GM18907 (cell line): ENCODE data around the gene WDFY3.
"Not testable (repeated sequence)": the region's sequence is repeated elsewhere in the genome, so short reads cannot be mapped to it uniquely, and the experiment has no call there.

Source experiments
- ATAC-seq: cut with Tn5 transposase; IDR thresholded peaks from one replicate; pipeline ENCODE4 v1.9.1; 2021; ENCODE audit warnings: mild to moderate bottlenecking, moderate library complexity; ENCODE audit not compliant: unreplicated experiment

Gene WDFY3

DNA sequence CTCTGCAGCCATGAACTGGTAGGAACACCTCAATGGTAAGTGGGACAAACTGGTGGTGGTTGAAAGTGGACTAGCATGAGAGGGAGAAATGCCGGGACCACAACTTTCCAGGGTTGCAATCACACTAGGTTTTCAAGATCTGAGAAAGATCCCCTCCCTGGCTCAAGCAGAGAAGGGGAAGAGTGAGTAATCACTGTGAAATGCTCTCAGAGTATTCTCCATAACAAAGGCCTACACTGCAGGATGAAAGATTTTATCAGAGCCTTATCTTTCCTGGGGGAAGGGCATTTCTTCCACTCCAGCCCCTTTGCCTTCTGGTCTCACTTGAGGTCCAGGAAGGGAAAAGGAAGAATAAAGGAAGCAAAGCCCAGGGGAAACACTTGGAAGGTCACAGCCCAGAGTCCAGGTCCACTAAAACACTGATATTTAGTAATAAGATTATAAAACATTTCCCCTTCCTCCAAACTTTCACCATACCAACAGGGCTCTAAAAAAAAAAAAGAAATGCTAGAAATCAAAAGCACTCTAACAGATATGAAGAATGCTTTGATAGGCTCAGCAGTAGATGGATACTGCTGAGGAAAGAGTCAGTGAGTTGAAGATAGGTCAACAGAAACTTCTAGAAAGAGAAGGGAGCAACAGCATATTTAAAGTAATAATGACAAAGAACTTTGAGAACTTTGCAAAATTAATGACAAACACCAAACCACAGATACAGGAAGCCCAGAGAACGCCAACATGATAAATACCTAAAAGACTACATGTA is 95.9 kb downstream of the WDFY3 start:
- ATAC-seq = no peak

DNA sequence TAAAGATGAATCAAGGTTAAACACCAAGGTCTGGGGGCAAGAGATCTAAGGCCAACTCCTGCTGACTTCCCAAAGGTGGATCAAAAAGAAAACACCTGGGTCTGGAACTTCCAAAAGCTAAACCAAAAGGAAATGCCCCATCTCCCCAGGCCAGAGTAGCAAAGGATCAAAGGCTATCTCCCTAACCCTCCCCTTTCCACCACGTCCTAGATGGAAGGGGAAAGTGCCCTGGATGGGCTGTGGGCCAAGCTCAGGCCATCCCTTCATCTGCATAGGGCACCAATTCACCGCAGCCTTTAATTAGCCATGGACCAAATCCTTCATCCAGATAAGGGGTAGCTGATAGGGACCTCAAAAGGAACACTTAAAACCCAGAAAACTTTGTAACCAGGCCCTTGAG is 100.2 kb downstream of the WDFY3 start:
- ATAC-seq = no peak

DNA sequence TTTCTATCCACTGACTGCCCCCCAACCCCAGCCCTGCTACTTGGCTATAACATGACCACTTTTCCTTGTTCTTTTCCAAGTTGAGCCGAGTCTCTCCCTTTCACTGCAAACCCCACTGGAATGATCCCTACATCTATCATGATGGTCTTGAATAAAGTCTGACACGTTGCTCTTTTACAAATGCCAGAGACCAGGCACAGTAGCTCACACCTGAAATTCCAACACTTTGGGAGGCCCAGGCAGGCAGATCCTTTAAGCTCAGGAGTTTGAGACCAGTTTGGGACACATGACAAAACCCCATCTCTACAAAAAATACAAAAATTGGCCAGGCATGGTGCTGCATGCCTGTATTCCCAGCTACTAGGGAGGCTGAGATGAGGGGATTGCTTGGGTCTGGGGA is 100.9 kb downstream of the WDFY3 start:
- no peak for ATAC-seq

DNA sequence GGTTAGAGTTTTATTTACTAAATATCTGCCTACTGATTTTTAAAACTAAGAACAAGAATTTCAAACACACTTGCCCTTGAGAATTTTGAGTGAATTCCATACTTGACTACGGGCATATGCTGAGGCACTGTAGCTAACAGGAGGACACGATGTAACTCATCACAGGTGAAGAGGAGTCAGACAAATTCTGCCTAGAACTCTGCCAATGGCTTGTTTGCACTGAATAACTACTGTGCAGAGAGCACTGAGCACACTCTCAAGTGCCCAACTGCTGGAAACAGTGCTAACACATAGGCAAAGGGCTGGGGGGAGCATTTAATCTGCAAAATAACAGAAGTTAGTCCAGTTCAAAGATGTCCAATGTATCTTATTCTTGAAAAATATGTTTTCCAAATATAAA is 104.4 kb downstream of the WDFY3 start:
- ATAC-seq = no peak

DNA sequence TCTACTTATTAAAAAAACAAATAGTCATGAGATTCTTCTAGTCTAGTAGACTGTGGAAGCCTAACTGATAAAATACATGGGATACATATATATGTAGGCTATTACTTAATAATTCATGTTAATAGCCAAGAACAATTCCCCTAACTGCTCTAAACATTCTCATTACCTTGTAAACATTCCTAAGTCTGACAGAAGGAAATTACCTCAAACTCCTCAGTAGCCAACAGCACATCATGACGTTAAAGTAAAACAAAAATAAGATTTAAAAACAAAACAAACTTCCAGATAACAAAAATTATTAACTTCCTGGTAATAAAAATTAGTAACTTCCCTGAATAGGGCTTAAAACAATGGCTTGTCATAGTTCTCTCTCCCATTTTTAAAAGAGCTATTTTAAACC is 109.2 kb downstream of the WDFY3 start:
- ATAC-seq = no peak

DNA sequence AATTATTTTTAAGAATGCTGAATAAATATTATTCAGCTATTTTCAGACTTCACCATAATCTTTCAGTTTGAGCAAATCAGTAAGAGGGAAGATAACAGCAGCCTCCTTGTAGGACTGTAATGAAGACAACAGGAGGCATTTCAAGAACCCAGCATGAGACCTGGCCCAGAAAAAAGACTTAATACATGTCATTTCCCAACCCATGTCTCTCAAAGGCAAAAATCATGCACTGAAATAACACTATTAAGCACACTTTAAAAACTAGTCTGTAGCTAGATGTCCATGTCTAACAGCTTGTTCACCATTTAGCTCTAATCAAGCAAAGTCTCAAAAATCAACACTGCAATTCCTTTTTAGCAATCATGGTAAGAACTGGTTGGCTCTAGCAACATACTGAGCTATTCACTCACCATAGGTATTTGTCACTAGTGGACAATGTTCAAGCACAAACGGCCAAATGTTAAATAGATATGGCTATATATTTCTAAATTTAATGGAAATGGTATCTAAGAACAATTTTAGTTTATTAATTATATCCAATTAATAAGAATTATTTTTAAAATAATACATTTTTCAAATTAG is 109.9 kb downstream of the WDFY3 start:
- no peak for ATAC-seq

DNA sequence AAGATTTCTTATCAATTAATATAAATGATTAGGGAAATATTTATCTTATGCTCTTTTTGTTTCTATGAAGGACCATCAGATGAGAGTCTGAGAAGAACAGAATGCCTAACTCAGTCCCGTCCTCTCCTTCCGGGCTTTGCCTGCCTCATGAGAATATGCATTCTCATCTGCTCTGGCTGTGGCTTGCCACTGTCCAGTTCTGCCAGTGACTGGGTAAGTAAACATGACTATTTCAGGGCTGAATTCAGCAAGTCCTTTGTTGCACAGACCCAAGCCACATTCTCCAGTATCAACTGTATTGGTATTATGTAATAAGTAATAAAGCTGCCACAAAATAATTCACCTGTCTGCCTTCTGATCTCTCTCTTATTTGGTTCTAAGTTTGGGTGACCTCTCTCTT is 110.7 kb downstream of the WDFY3 start:
- ATAC-seq = no peak

DNA sequence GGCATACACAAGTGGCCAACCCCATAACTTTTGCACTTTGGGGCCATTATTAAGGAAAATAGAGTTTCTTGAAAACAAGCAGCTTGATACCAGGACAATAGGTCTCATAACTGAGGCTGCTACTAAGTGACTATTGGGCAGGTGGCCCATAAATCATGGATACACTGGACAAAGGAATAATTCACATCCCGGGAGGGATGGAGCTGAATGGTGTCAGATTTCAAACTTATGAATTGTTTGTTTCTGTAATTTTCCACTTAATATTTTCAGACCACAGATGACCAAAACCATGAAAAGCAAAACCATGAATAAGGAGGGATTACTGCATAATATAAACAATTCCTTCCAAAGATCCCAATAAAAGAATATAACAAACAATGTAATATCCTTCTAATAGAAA is 114.4 kb downstream of the WDFY3 start:
- ATAC-seq = no peak

DNA sequence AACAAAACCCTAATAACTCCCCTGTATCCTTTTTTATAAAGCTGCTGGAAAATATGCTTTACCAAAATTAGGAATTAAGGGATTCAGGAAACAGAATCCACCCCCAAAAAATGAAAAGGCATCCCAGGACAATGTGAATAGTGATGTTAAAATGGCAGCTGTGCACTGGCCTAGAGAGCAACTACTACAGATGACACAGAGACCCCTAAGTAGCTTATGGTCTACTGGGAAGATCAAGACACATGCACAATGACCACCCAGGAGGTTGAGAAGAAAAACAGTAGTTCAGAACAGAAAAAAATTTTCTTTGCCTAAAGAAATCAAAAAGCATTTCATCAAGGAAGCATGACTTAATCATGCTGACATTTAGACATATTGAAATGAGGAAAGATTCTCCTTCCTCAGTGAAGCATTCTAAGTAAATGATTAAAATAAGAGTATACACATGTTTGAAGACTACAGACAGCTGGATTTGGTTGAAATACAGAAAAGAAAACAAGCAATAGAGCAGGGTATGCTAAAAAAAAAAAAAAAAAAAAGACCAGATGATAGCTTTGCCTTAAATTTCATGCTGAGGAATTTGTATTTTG is 117.3 kb downstream of the WDFY3 start:
- ATAC-seq = no peak

DNA sequence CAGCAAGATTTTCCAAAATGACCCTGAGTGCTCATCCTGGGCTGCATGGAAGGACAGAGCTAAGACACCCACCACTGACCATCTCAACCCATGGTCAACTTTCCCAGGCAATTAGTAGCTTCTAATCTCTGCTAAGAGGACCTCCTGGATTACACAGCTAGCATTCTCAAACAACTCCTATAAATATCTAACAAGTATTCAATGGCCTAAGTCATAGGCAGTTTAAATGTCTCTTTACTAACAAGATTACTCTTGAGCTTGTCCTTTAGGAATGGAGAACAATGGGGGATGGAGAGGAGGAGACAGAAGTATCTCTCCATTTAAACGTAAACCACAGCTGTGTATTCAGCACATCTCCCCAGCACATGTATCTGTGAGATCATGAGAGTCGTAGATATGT is 118.1 kb downstream of the WDFY3 start:
- ATAC-seq = no peak

DNA sequence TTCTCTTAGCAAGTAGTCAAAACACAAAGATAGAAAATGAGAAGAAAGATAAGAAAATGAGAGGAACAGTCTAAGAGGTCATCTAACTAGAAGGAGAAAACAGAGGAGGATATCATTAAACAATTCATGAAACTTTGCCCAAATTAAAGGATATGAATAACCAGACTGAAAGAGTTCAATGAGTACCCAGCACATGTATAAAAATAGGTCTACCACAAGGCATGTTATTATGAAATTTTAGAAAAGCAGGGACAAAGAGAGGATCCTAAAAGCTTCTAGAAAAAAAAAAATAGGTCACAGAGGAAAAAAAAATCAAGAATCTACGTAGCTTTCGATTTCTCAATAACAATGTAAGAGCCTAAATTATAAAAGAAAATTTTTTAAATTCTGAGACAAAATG is 118.5 kb downstream of the WDFY3 start:
- ATAC-seq = no peak

DNA sequence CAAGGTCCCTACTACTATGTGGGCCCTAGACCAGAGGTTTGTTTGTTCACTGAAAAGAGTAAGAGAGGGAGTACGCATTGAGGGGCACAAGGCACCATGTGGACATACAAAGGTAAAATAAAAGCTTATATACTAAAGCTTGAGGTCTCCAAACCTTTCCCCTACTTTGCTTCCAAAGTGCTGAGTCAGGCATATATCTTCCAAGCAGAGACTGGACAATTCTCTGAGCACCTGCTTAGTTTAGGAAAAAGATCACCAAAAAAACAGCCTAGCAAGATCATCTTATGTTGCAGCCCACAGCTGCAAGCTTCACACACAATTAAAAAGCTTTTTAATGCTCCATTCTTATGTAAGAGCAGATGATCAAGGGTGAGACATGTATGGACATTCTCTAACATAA is 119.5 kb downstream of the WDFY3 start:
- ATAC-seq = no peak

DNA sequence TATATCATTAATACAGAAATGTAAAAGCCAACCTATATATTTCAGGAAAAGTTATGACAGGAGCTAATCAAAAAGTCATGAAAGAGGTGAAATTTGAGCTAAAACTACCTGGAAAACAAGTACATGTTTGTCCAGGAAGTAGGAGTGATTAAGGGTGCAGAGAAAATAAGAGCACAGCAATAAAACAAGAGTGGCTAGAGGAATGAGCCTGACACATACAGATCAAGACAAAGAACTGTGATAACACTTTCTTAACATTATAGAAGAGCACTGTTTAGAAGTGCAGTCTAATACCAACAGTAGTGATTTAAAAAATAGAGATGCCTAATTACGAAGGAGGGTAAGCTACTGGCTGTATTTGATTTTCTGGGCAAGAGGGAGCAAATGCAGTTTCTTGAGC is 125.1 kb downstream of the WDFY3 start:
- ATAC-seq = no peak

DNA sequence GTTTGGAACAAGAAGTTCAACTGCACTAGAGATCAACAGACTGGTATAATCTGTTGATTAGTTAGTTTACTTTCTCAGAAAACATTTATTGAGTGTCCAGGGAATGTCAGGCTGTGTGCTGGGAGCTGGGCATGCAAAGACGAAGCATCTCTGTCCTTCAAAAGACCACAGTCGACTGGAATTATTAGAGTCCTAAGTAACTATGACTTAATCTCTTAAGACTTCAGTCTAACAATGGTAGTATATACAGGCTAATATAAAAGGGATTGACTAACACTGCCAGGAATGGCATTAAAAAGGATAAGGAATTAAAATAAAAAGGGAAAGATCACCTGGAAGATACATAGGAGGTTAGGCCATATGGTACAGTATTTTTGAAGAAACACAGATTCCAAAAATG is 128.7 kb downstream of the WDFY3 start:
- ATAC-seq = no peak

DNA sequence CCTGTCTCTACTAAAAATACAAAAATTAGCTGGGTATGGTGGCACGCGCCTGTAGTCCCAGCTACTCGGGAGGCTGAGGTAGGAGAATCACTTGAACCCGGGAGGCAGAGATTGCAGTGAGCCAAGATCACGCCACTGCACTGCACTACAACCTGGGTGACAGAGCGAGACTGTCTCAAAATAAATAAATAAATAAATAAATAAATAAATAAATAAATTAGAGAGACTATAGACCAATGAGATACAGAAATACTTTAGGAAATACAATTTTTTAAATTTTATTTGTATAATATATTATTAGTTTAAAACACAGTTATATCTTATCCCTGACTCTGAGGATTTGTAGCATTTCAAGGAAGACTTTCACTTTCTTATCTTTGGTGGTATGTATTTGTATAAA is 136.9 kb downstream of the WDFY3 start:
- ATAC-seq = not testable (repeated sequence)

DNA sequence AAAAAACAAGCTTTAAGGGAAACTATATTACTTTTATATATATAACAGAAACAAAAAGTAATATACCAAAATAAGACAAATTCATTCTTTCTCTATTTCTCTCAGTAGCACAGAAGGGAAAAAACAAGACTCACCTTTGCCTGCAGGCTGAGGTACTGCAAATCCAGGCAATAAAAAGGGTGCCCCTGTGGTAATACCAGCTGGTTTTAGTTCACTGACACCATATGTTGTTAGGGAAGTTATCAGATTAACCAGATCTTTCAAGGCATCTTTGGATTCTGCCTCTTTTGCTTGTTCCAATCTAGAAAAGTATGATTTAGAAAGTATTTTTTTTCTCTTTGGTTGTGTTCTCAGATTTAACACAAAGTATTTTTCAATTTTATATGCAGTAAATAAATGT is 139.8 kb downstream of the WDFY3 start:
- ATAC-seq = no peak

DNA sequence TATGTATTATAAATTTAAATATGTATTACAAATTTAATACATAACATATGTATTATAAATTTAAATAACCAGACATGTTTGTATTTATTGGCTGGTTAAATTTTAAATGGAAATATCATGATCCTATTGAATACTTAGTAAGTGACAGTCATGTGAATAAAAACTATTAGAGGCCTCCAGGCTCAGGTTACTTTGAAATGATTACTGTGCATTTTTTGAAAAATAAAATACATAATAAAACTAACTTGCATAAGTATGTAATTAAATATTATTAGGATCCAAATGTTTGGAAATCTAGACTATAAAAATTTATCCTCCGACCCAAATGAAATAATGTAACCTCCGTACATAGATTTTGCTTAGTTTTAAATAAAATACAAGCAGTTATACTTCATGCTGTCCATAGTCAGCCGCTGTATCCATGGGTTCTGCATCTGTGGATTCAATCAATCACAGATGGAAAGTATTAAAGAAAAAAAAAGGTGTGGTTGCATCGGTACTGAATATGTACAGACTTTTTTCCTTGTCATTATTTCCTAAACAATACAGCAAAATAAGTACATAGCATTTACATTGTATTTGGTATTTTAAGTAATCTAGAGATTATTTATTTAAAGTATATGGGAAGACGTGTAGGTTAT is 140.7 kb downstream of the WDFY3 start:
- no peak for ATAC-seq

DNA sequence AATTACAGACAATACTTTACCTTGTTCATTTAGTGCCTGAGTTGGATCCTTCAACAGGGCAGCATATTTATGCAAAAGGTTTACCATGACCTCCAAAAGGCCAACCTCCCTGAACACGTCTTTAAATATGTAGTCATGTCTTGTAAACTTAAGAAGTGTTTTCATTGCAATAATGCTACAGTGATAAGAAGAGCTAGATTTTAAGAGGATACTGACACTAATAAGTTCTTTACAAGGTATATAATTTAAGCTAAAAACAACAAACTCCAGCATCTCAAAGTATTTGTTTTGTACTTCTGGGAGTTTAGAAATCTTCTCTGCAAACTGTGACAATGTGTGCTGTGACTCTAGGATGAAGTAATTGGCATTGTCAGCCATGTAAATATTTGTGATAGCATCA is 145.4 kb downstream of the WDFY3 start:
- ATAC-seq = no peak

DNA sequence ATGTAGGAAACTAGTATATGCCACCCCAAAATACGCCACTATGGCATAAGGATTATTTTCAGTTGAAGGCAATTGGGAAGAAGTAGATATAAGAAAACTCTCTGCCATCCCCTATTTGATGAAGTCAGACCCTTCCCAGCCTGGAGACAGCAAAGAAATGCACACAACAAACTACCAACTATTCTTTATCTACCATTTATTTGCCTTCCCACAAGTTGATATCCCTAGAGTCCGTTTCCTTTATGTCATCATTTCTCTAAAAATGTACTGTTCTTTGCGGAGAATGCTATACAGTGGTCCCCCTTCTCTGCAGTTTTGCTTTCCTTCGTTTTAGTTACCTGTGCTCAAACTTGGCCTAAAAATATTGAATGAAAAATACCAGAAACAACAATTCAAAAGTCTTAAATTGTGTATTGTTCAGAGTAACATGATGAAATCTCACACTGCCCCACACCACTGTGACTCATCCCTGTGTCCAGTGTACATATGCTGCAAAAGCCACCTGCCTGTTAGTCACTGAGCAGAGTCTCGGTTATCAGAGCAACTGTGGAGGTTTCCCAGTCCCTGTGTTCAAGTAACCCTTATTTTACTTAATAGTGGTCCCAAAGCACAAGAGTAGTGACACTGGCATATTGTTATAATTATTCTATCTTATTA is 152.3 kb downstream of the WDFY3 start:
- ATAC-seq = no peak

DNA sequence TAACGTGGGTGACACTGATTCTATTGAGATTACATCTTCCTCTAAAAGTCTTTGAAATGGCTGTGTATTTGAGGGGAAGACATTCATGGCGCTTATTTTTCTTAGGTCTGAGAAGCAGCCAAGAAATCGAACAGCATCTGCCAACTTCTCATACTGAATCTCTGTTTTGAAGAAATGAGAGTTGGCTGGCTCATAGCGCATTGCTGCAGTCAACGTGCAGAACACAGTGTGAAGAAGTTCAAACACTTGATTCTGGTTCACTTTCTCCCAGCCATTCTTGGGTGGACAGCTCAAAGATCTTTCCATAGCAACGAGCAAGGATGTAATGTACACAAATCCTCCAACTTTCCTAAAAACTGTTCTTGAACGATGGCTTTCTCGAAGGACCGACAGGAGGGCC is 156.5 kb downstream of the WDFY3 start:
- ATAC-seq = no peak

DNA sequence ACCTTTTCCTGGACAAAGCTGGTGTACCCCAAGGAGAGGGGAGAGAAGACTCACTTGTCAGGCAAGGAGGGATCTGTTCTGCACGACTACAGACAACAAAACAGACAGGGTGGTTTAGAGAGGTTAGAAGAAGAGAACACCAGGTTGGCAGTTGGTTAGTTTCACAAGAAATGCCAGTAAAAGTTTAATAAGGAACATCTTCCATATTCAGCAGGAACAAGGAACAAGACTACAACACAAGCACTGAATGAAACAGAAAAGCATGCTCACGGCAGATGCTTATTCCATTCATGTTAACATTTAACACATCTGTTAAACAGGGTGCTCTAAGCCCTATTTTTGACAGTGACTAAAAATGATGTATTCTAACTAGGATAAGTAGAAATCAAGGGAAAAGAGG is 158.2 kb downstream of the WDFY3 start:
- ATAC-seq = no peak

DNA sequence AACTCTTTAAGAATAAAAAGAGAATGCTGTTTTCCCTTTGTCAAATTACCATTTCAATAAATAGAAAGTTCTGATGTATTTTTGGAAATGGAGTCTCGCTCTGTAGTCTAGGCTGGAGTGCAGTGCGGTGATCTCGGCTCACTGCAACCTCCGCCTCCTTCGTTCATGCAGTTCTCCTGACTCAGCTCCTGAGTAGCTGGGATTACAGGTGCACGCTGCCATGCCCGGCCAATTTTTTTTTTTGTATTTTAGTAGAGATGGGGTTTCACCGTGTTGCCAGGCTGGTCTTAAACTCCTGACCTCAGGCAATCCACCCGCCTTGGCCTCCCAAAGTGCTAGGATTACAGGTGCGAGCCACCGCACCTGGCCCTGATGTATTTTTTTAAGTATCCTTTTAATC is 159.9 kb downstream of the WDFY3 start:
- not testable (repeated sequence) for ATAC-seq
